Umbilical cord (tissue), 2 donors: Measurements from ENCODE around the gene ERCC6L. TPM values are rescaled to one million over a fixed set of nuclear protein-coding genes. Genes with fewer than 3 reads are reported as not detected.
A peak's percentile ranks its signal among the peaks of the same experiment; 100 is the strongest.
"Not testable (repeated sequence)": the region's sequence is repeated elsewhere in the genome, so short reads cannot be mapped to it uniquely, and the experiment has no call there.

ENCODE experiments used
- DNase-seq: peaks from one replicate; pipeline ENCODE4 v3.0.0-alpha.2; 2015; ENCODE audit warnings: low spot score
- total RNA-seq: library from RNA; depleted of rRNA; stranded (reverse); fragments of >200 nt; gene quantifications from one replicate; pipeline ENCODE4 v1.2.3, GENCODE V29; 2014; ENCODE audit warnings: low replicate concordance; ENCODE audit not compliant: insufficient read depth

The ERCC6L gene
- total RNA-seq, 1 donor from 2014 or later = 2.2 TPM

GRCh38 chrX:72253686-72254085 is 14.9 kb upstream of the ERCC6L start:
- no peak for DNase-seq

GRCh38 chrX:72247206-72247942 is 8.5 kb upstream of the ERCC6L start:
- DNase-seq = peak; percentile 6

GRCh38 chrX:72245461-72246089 is 6.7 kb upstream of the ERCC6L start:
- peak; percentile 7 for DNase-seq

- no peak for DNase-seq
These were observed 4.6 kb upstream of the ERCC6L start for GRCh38 chrX:72243472-72243871.

- DNase-seq = no peak
These were observed 2.1 kb upstream of the ERCC6L start for GRCh38 chrX:72240976-72241375.

GRCh38 chrX:72238183-72238582 is 644 bp downstream of the ERCC6L start:
- no peak for DNase-seq

- DNase-seq = no peak
These were observed 2.0 kb downstream of the ERCC6L start for GRCh38 chrX:72236841-72237240.

- DNase-seq = no peak
These were observed 8.5 kb downstream of the ERCC6L start for GRCh38 chrX:72230290-72230689.

DNA sequence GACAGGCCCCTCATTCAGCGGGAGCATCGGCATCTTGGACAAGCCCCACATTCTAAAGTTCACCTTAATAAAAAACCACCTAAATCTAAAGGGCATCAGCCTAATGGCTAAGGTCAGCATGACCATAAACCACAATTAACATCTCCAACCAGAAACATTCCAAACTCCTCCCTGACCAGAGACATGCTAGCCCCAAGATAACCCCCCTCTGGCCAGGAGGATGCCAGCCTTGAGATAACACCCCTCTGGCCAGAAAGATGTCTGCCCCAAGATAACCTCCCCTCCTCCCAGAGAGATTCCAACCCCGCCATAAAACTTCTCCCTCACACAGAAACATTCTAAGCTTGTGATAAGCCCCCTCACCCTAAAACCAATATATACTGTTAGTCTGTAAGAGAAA is 18.5 kb downstream of the ERCC6L start:
- not testable (repeated sequence) for DNase-seq

- no peak for DNase-seq
These were observed 21.9 kb downstream of the ERCC6L start for GRCh38 chrX:72216973-72217372.

DNA sequence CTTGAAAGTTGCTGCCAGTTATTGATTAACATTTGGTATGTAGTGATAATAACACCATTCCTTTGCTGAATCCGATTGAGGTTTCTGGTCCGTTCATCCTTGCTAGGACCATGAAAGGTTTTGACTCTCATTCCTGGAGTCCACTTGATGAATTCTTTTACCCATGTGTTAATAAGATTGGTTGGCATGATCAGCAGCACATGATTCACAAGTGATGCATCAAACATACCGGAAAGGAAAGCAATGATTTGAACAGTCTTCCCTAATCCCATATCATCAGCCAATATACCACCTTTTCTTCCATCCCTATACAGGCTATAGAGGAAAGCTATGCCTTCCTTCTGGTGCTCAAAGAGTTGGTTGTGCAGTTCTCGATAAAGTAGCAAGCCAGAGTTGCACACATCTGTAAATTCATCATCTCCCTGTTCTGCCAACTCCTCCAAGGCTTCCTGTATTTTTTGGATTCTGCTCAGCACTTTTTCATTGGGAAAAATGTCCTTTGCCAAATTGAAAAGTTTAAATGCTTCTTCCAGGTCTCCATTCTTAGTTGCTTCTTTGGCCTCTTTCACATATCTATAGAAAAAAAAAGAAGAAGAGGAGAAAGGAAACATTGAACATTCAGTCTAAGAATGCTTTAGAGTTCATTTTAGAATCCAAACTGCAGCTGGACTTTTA is 30.6 kb downstream of the ERCC6L start:
- no peak for DNase-seq

- DNase-seq = no peak
These were observed 31.5 kb downstream of the ERCC6L start for GRCh38 chrX:72207366-72207765.

DNA sequence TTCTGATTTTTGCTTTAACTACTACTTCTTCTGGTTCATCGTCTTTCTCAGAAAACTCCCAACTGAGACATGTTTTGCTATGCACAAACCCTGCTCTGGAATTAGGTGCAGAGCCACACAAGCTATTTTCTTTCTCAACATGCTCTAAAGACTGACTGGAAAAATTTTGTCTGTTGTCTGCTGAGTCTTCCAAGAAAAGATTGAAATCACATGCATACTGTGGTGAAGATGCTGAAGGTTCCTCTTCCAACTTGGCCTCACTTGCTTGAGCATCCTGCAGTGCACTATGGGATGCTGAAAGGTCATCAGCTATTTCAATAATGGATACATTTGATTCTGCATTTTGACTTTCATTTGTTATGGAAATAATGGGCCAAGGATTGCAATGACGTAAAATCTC is 33.1 kb downstream of the ERCC6L start:
- DNase-seq = no peak

DNA sequence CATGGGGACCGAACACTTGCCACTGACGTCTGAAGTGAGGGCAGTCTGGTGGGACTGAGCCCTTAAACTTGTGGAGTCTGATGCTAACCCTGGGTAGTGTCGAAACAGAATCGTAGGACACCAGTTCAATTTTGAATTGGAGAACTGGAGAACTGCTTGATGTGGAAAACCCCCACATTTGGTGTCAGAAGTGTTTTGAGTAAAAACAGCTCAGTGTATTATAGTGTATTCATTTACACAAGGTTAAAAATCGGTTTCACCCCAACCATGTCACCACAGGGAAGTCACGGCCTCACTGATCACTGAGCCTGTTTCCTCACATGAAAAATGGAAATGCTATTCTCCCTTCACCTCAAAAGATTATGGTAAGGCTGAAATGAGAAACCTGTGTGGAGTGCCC is 35.4 kb downstream of the ERCC6L start:
- no peak for DNase-seq

GRCh38 chrX:72202792-72203401 is 35.9 kb downstream of the ERCC6L start:
- no peak for DNase-seq

DNA sequence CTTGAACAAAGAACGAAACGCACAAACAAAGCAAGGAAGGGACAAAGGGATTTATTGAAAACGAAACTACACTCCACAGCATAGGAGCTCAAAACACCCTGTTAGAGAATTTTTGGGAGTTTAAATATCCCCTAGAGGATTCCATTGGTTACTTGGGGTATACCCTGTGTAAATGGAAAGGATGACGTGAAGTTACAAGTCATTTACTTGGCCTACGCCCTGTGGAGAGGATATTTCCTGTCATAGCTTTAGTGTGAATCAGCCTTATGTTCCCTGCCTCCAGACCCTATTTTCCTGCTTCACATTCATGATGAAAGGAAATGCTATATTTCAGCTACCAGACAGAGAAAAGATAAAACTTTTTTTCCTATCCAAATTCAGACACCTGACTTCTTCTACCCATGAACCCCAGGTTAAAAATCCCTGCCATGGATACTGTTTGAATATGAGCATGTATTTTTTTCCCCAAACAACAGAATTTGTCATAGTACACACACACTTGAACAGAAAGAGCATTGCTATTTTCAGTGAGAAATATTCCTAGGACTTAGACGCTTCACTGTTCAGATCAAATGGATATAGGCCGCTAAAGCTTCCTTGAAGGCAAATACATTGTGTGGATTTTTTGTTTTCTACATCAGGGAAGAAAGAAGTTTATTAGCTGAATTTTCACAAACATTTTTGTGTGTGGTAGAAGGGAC is 36.8 kb downstream of the ERCC6L start:
- peak; percentile 17 for DNase-seq

DNA sequence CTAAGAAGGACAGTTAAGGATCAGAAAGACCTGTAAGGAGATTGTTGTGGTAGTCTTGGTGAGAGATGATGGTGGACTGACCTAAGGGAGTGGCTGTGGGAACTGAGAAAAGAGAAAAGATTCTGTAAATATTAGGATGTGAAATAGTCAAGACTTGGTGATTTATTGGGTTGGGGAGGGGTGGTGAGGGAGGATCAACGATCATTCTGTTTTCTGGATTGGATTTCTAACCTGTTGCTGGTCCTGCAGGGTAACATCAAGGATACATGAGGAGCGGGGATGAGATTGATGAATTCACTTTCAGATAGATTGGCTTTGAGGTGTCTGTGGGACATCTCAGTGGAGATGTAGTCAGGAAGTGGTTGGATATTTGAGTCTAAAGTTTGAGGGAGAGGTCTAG is 55.9 kb downstream of the ERCC6L start:
- no peak for DNase-seq

DNA sequence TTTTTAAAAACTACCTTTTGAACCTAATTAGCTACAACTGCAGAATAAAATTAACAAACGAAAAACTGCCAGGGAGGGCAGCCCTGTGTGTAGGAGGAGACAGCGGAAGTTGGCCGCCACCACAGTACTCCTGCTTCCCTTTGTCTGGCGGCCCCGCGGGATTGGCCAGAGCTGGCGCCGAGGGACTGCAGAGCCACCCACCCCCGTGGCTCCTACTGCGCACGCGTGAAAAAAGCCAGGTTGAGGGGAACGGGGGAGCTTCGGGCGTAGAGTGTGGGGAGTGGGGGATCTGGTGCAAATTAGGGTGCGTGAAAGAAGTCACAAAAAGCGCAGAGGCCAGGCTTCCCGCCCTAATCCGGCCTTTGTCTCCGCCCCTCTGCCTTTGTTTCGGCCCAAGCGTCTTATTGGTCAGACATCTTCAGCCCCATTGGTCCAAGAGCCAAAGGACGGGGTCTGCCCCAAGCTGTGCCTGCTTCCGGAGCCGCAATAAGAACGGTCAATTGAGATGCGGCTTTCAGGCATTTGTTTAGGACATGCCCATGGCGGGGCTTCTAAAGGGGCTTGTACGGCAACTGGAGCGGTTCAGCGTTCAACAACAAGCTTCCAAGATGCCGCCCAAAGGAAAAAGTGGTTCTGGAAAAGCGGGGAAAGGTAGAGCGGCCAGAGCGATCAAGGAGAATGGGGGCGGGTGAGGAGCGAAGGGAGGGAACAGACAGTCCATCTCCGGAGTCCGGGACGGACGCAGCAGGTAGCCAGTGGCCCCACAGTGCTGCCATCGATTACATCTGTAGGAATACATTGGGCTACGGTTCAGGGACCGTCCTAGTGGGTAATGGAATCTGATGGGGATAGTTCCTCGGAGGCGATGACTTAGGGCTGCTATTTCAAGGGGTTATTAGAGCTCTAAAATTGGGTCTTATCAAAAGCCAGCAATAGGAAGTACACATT is 57.4 kb downstream of the ERCC6L start, which contains the start of gene PIN4:
Gene PIN4 (plus strand): TSS at position 580 of the 948 bp plus-strand sequence. CDS start 29 bp downstream, at position 609.
- DNase-seq = peak; percentile 97

- DNase-seq = no peak
These were observed 58.3 kb downstream of the ERCC6L start for GRCh38 chrX:72180539-72180938.

DNA sequence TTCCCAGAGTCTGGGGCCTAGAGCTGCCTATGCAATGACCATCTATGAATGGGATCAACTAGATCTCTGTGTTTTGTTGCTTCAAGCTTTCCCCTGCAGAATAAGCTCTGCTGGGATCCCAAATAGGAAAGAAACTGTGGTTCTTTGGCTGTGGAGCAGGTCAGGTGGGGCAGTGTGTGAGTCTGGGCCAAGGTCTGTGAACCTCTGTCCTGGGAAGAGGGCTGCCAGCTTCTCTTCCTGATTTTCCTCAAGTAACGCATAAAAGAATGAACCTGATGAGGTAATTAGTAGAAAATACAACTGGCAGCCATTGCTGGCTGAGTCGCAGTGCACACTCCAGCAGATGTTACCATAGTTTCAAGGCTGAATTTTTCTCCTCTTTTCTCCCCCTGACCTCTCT is 61.8 kb downstream of the ERCC6L start:
- DNase-seq = no peak
